Measurements from ENCODE around the gene TBXA2R. TPM values are rescaled to one million over a fixed set of nuclear protein-coding genes. Genes with fewer than 3 reads are reported as not detected.

TBXA2R gene
- total and polyA plus RNA-seq, 2 of the 4 experiments (the other 2 are of a cell fraction): 0.36 to 2.3 TPM

DNA sequence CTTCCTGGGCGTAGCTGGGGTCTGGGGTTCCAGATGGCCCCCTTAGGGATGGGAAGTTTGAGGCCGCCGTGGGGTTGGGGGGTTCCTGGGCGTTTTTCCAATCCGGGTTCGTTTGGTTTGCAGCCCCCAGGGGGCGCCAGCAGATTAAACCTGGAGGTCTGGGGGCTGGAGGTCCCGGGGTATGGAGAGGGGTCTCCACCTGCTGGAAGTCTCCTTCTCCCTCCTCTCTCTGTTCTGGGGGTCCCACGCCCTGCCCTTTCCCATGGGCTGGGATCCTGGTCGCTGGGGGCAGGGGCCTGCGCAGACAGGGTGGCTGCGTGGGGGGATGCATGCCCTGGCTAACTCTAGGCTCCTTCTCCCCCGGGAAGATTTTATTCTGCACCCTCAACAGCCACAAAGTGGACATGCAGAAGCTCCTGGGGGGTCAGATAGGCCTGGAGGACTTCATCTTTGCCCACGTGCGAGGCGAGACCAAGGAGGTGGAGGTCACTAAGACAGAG lies 20.5 kb downstream of the TBXA2R start:
- H3K4me3 ChIP-seq (ENCODE audit: insufficient read depth, low read depth, low read length): no peak overlapping the region
- no peak overlapping the region for H3K23ac ChIP-seq (ENCODE audit: low read depth, low read length)
- H3K27me3 ChIP-seq (ENCODE audit: control insufficient read depth, insufficient read depth, low read length): peaks cover 11% of the 10 kb centered on the region
- H4K5ac ChIP-seq (ENCODE audit: low read depth, low read length): no peak overlapping the region
- no peaks in the 10 kb centered on the region for H3K79me1 ChIP-seq (ENCODE audit: low read depth in 1 of 2, low read length in 2 of 2)
- no peak overlapping the region for H2AK9ac ChIP-seq (replicated peaks; ENCODE audit: low read depth, low read length, poor library complexity)
- no peak overlapping the region for H3K14ac ChIP-seq (replicated peaks; ENCODE audit: low read depth, low read length)
- H2AFZ ChIP-seq (replicated peaks; ENCODE audit: low read length, poor library complexity): peak overlapping the region; percentile 49
- no peak for DNase-seq
- H3K18ac ChIP-seq (ENCODE audit: low read depth, low read length): no peak overlapping the region
- H3K4me2 ChIP-seq (ENCODE audit: low read depth, low read length): 0 out of 2 replicates have a peak overlapping the region, but pooled peaks have one; percentile 42
- H4K91ac ChIP-seq (ENCODE audit: insufficient read depth, low read depth, low read length): no peak overlapping the region
- H2AK5ac ChIP-seq (ENCODE audit: low read depth, low read length): no peak overlapping the region
- dilution Hi-C loops (cut with HindIII; ENCODE audit: low sequenced_read_pairs, unreplicated experiment): no loop called here
- no peak overlapping the region for H2BK5ac ChIP-seq (ENCODE audit: low read depth, low read length, poor library complexity, severe bottlenecking)
- no peak overlapping the region for H2BK120ac ChIP-seq (ENCODE audit: low read depth, low read length)
- in situ Hi-C loops (cut with MboI; ENCODE audit: low sequenced_read_pairs): no loop called here
- no peak overlapping the region for H3K56ac ChIP-seq (ENCODE audit: extremely low read depth, insufficient read depth, low read length)
- ChIA-PET POLR2A (ENCODE audit: unreplicated experiment) (no interaction called here), CTCF (no interaction called here)
- H3K9me3 ChIP-seq (ENCODE audit: control insufficient read depth, insufficient read depth, low read length): no peaks in the 10 kb centered on the region
- H2BK20ac ChIP-seq (ENCODE audit: low read depth, low read length): no peak overlapping the region
- no peak overlapping the region for H3K9ac ChIP-seq (ENCODE audit: low read depth, low read length)
- H4K8ac ChIP-seq (ENCODE audit: low read depth in 2 of 2, low read length in 2 of 2): no peak overlapping the region
- H3K9me1 ChIP-seq (ENCODE audit: insufficient read depth, low read length): no peaks in the 10 kb centered on the region
- 0 out of 2 replicates have a peak, but pooled peaks have one; percentile 14 for ATAC-seq (ENCODE audit: low read depth)
- no peaks in the 10 kb centered on the region for H4K20me1 ChIP-seq (ENCODE audit: insufficient read depth, low read length)
- no peak overlapping the region for H3K27ac ChIP-seq (ENCODE audit: insufficient read depth, low read length)
- no peak overlapping the region for H3K4ac ChIP-seq (ENCODE audit: low read depth, low read length)
- H2BK15ac ChIP-seq (ENCODE audit: low read depth, low read length): no peak overlapping the region
- H3K4me1 ChIP-seq (ENCODE audit: control insufficient read depth, insufficient read depth, low read length): no peaks in the 10 kb centered on the region
- whole genome bisulfite sequencing, 2 experiments (ENCODE audit: extremely low coverage in 2 of 2, insufficient read length in 1 of 2): 7% methylated on average over 3 of the region's 16 CpGs; no CpG with 5 or more reads in 1 of the 2 experiments
- no peak for TF ChIP-seq MXI1 (IDR thresholded peaks at IDR 0.05; ENCODE audit: borderline replicate concordance, low read depth, low read length)
- TF ChIP-seq CHD1 (IDR thresholded peaks at IDR 0.05; ENCODE audit: low read depth, low read length): no peak
- TF ChIP-seq RAD21 (IDR thresholded peaks at IDR 0.05; ENCODE audit: low read length): 0 out of 2 replicates have a peak, but pooled peaks have one; percentile 12
- TF ChIP-seq BHLHE40 (IDR thresholded peaks at IDR 0.05; ENCODE audit: low read depth, low read length): no peak
- TF ChIP-seq, protein P1, sequence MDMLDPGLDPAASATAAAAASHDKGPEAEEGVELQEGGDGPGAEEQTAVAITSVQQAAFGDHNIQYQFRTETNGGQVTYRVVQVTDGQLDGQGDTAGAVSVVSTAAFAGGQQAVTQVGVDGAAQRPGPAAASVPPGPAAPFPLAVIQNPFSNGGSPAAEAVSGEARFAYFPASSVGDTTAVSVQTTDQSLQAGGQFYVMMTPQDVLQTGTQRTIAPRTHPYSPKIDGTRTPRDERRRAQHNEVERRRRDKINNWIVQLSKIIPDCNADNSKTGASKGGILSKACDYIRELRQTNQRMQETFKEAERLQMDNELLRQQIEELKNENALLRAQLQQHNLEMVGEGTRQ (IDR thresholded peaks at IDR 0.05; ENCODE audit: low read depth, low read length): no peak
- TF ChIP-seq CEBPB (IDR thresholded peaks at IDR 0.05; ENCODE audit: low read depth, low read length): no peak
- peak; percentile 21; the same call in 1 of the 2 replicates for TF ChIP-seq SMC3 (IDR thresholded peaks at IDR 0.05; ENCODE audit: low read depth, low read length)
- TF ChIP-seq, protein P2, sequence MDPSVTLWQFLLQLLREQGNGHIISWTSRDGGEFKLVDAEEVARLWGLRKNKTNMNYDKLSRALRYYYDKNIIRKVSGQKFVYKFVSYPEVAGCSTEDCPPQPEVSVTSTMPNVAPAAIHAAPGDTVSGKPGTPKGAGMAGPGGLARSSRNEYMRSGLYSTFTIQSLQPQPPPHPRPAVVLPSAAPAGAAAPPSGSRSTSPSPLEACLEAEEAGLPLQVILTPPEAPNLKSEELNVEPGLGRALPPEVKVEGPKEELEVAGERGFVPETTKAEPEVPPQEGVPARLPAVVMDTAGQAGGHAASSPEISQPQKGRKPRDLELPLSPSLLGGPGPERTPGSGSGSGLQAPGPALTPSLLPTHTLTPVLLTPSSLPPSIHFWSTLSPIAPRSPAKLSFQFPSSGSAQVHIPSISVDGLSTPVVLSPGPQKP (IDR thresholded peaks at IDR 0.05; ENCODE audit: borderline replicate concordance, low read depth, low read length): no peak
- TF ChIP-seq MAFK (IDR thresholded peaks at IDR 0.05; ENCODE audit: low read depth, low read length): no peak
- TF ChIP-seq, protein P3, sequence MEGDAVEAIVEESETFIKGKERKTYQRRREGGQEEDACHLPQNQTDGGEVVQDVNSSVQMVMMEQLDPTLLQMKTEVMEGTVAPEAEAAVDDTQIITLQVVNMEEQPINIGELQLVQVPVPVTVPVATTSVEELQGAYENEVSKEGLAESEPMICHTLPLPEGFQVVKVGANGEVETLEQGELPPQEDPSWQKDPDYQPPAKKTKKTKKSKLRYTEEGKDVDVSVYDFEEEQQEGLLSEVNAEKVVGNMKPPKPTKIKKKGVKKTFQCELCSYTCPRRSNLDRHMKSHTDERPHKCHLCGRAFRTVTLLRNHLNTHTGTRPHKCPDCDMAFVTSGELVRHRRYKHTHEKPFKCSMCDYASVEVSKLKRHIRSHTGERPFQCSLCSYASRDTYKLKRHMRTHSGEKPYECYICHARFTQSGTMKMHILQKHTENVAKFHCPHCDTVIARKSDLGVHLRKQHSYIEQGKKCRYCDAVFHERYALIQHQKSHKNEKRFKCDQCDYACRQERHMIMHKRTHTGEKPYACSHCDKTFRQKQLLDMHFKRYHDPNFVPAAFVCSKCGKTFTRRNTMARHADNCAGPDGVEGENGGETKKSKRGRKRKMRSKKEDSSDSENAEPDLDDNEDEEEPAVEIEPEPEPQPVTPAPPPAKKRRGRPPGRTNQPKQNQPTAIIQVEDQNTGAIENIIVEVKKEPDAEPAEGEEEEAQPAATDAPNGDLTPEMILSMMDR (conservative IDR thresholded peaks at IDR 0.05; ENCODE audit: low read depth, low read length): peak; percentile 34
- intact Hi-C loops (cut with micrococcal nuclease): no loop called here
- H3K36me3 ChIP-seq (ENCODE audit: control insufficient read depth, insufficient read depth, low read length): no peaks in the 10 kb centered on the region
- no TSS peak for BruUV-seq (replicated peaks)
